ENCODE data around the gene KCNC4.

KCNC4 gene

GRCh38 chr1:110209715-110210603 lies at the start of gene KCNC4:
Gene KCNC4, plus strand, starts transcription at chr1:110210314. Its CDS starts 1,186 bp downstream, at chr1:110211500.
- in situ Hi-C loops (cut with HindIII; ENCODE audit: low sequenced_read_pairs), result no loop called here

DNA sequence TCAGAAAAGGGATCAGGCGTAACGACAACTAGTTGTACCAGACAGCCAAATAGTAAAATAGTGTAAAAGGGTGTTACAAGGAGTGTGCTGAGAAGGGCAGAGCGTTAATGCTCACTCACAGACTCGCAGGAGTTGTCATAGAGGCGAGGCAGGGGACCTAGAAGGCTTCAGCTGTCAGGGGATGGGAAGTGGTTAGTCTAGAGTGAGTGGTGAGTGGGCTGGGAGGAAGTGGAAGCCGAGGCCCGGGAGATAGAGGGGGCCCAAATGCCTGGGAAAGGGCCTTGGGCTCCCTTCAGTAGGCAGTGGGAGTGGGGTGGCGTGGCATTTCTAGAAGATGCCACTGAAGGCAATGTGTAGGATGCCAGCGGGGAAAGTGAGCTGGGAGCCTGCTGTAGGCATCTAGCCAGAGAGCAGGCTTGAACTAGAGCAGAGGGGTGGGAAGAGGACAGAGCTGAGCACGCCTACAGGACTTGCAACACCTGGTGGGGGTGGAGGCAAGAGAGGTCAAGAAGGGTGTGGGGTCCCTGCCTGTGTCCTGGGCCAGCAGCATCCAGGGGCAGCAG lies 49.5 kb upstream of the KCNC4 start:
- in situ Hi-C loops (cut with HindIII; ENCODE audit: low sequenced_read_pairs), result no loop called here

- in situ Hi-C loops (cut with HindIII; ENCODE audit: low sequenced_read_pairs), result no loop called here
Observed at GRCh38 chr1:110161165-110161564, 48.9 kb upstream of the KCNC4 start.

DNA sequence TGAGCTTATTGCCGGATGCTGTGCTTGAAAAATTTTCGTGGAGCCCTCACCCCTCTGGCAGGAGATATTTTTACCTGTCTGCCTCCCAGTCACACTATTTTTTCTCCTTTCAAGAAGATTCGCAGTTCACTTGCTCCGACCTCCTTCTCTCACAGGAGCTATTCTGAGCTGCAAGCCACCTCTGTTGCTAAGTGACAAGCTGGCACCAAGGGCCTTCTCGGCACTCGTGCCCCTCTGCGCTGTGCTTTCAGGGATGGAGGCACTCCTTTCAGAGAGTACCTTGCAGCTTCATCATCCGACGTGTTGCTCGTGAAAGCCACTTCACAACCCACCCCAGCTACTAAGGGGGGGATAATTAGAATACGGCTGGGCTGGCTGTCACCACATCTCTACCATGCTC lies 48.3 kb upstream of the KCNC4 start:
- in situ Hi-C loops (cut with HindIII; ENCODE audit: low sequenced_read_pairs), result no loop called here

- in situ Hi-C loops (cut with HindIII; ENCODE audit: low sequenced_read_pairs), result no loop called here
Observed at GRCh38 chr1:110163591-110163990, 46.5 kb upstream of the KCNC4 start.

- in situ Hi-C loops (cut with HindIII; ENCODE audit: low sequenced_read_pairs), result no loop called here
Observed at GRCh38 chr1:110164725-110165350, 45.3 kb upstream of the KCNC4 start.

GRCh38 chr1:110165761-110166231 lies 44.3 kb upstream of the KCNC4 start:
- in situ Hi-C loops (cut with HindIII; ENCODE audit: low sequenced_read_pairs), result no loop called here

DNA sequence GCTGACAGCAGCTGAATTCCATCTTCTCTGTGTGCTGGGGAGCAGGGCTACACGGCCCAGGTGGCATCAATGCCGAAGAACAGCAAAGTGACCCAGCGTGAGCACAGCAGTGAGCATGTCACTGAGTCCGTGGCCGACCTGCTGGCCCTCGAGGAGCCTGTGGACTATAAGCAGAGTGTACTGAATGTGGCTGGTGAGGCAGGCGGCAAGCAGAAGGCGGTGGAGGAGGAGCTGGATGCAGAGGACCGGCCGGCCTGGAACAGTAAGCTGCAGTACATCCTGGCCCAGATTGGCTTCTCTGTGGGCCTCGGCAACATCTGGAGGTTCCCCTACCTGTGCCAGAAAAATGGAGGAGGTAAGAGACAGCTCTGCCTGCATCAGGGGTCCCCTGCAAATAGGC lies 43.3 kb upstream of the KCNC4 start:
- in situ Hi-C loops (cut with HindIII; ENCODE audit: low sequenced_read_pairs), result no loop called here

DNA sequence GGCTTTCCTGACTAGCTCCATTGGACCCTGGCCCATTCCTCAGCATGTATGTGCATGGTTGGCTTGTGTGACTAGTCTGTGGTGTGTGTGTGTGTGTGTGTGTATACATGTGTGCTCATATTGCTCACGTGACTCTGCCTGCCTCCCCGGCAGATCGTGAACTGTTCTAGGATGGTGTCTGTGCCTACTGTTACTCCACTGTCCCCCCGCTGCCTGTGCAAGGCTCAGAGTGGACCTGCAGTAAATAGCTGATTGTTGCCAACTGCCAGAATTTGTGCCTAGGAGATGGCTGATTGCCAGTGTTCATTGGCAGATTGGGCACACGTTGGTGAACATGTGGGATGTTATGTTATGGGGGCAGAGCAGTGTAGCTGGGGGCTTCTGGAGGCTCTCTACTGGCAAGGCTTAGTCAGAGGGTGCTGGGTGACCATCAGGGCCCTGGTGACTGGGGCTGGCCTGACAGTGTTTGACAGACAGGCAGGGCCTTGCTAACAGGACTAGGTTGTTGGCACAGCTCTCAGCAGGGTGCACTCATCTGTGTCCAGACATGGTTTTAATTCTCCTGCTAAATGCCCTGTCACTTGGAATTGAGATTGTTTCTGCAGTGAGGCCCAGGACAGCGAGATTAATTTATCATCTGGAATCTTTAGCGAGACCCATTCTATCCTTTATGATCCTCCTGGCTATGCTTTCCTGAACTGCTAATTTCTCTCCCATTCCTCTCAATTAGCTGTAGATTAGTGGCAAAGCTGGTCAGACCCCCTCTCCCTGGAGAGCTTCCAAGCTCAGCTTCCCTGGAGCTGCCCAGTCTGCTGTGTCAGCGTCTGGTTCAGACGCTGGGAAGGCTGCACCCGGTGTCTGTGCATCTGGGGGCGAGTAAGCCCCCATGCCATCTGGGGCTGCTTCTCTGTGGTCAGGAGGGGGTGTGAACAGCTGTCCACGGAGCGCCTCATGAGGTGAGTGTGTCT lies 39.1 kb upstream of the KCNC4 start:
- in situ Hi-C loops (cut with HindIII; ENCODE audit: low sequenced_read_pairs), result no loop called here

- in situ Hi-C loops (cut with HindIII; ENCODE audit: low sequenced_read_pairs), result no loop called here
Observed at GRCh38 chr1:110172001-110172400, 38.1 kb upstream of the KCNC4 start.

DNA sequence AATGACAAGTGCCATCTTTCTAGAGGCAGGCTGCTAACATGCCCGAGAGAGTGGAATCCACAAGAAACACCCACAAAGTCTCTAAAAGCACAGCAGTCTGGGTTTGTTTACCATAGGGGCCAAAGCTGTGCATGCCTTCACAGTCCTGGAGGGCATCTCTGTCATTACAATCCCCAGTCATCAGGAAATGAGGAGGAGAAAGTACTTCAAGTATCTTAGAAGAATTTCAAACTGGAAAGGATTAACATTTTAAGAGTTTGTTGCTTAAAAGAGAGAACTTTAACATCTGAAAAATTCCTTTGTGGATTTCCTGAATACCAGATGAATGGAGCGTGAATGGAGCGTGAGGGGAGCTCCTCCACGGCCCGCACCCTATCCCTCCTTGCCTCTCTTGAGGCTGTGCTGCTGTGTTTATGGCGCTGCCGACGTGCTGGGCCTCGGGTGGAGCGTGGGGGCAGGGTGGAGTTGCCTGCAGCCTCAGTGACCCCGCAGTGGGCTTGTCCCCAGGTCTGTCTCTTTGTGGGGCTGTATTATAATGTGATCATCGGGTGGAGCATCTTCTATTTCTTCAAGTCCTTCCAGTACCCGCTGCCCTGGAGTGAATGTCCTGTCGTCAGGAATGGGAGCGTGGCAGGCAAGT lies 36.5 kb upstream of the KCNC4 start:
- in situ Hi-C loops (cut with HindIII; ENCODE audit: low sequenced_read_pairs), result no loop called here

GRCh38 chr1:110174961-110175360 lies 35.2 kb upstream of the KCNC4 start:
- in situ Hi-C loops (cut with HindIII; ENCODE audit: low sequenced_read_pairs), result no loop called here

- in situ Hi-C loops (cut with HindIII; ENCODE audit: low sequenced_read_pairs), result no loop called here
Observed at GRCh38 chr1:110176299-110176956, 33.7 kb upstream of the KCNC4 start.

GRCh38 chr1:110177775-110178174 lies 32.3 kb upstream of the KCNC4 start:
- in situ Hi-C loops (cut with HindIII; ENCODE audit: low sequenced_read_pairs), result no loop called here

DNA sequence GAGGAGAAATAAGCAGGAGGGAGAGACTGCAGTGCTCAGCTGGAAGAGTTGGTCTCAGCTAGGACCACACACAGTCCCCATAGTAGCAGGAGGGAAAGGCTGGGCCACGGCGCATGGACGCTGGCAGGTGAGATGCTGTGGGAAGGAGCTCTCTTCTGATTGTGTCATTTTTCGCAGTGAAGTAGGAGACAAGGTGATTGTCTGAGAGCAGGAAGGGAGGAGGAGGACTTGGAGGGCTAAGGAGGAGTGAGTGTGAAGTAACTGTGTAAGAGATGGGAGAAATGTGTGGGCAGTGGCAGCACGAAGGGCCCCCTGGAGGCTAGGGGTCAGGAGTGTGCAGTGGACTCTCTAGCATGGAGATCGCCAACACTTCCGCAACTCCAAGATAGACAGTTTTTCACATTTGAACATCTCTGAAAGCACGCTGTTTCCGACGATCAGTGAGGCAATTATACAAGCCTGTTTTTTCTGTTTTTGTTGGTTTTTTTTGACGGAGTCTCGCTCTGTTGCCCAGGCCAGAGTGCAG lies 26.4 kb upstream of the KCNC4 start:
- in situ Hi-C loops (cut with HindIII; ENCODE audit: low sequenced_read_pairs), result no loop called here

DNA sequence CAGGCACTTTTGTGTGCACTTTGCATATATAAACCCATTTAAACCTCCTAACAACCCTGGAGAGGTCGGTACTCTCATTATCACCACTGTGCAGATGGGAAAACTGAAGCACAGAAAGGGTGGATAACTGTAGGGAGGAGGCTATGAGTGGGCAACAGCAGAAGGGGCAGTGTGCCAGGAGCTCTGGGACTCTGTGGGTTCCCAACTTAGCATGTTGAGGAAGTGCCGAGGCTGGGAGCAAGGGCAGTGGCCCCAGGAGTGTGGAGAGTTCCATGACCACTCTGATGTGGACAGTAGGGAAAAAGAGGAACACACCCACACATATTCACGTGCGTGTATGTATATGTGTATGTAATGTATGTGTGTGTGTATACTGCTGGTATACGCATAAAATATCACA lies 25.7 kb upstream of the KCNC4 start:
- in situ Hi-C loops (cut with HindIII; ENCODE audit: low sequenced_read_pairs), result no loop called here

GRCh38 chr1:110185181-110185580 lies 24.9 kb upstream of the KCNC4 start:
- in situ Hi-C loops (cut with HindIII; ENCODE audit: low sequenced_read_pairs), result no loop called here

- in situ Hi-C loops (cut with HindIII; ENCODE audit: low sequenced_read_pairs), result no loop called here
Observed at GRCh38 chr1:110186558-110186957, 23.6 kb upstream of the KCNC4 start.

DNA sequence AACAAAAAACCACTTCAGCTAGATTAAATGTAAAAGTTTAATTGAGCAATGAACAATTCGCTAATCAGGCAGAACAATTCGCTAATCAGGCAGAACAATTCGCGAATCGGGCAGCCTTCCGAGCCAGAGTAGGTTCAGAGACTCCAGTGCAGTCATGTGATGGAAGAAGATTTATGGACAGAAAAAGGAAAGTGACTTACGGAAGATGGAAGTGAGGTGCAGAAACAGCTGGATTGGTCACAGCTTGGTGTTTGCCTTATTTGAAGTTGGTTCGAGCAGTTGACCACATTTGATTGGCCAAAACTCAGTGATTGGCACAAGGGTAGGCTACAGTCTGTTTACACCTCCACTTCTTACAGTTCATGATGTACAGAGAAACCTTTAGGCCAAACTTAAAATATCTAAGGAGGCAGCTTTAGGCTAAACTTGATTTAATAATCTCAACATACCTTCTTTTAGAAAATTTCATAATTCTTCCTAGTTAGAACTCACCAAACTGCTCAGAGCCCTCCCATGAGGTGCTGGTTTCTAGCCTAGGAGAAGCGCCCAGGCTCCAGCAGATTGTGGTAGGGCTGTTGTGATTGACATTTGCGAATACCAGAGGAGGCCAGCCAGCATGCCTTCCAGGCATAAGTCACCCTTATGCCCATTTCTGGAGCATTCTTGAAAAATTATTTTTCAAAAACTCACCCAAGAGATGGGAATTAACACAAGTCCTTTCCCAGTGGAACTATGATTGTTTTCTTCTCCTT lies 22.8 kb upstream of the KCNC4 start:
- in situ Hi-C loops (cut with HindIII; ENCODE audit: low sequenced_read_pairs), result no loop called here
